H9 (cell line): Measurements from ENCODE around the gene TBC1D5. TPM values are rescaled to one million over a fixed set of nuclear protein-coding genes. Genes with fewer than 3 reads are reported as not detected.

Experiments used
- DNase-seq: peaks from one replicate; pipeline ENCODE4 v3.0.0-alpha.2; 2017
- H2AFZ ChIP-seq: one replicate; pipeline ENCODE4 v1.6.1; 2013; ENCODE audit warnings: mild to moderate bottlenecking, low read length, control low read depth, moderate library complexity
- H2AK5ac ChIP-seq: 2 replicates; pipeline ENCODE4 v1.6.1; 2013; ENCODE audit warnings: low read length, control low read depth, mixed read lengths; ENCODE audit not compliant: insufficient read length
- H2BK120ac ChIP-seq: one replicate; pipeline ENCODE4 v1.6.1; 2013; ENCODE audit warnings: low read depth, mild to moderate bottlenecking, low read length, control low read depth, inconsistent platforms; ENCODE audit not compliant: poor library complexity, severe bottlenecking
- H2BK12ac ChIP-seq: 2 replicates; pipeline ENCODE4 v1.6.1; 2013; ENCODE audit warnings: low read length, control low read depth, mixed read lengths, low read depth; ENCODE audit not compliant: insufficient read length
- H2BK15ac ChIP-seq: 2 replicates; pipeline ENCODE4 v1.6.1; 2013; ENCODE audit warnings: low read depth, low read length, control low read depth
- H2BK20ac ChIP-seq: one replicate; pipeline ENCODE4 v1.6.1; 2013; ENCODE audit warnings: low read depth, mild to moderate bottlenecking, low read length, control low read depth, inconsistent platforms; ENCODE audit not compliant: poor library complexity, severe bottlenecking
- H2BK5ac ChIP-seq: 2 replicates; pipeline ENCODE4 v1.6.1; 2013; ENCODE audit warnings: low read length, control low read depth, mixed read lengths; ENCODE audit not compliant: insufficient read length
- H3K14ac ChIP-seq: 2 replicates; pipeline ENCODE4 v1.6.1; 2013; ENCODE audit warnings: low read length, control low read depth; ENCODE audit not compliant: insufficient read depth
- H3K18ac ChIP-seq: 2 replicates; pipeline ENCODE4 v1.6.1; 2013; ENCODE audit warnings: low read depth, mild to moderate bottlenecking, mixed read lengths, low read length, control low read depth; ENCODE audit not compliant: insufficient read length
- H3K23ac ChIP-seq: 2 replicates; pipeline ENCODE4 v1.6.1; 2013; ENCODE audit warnings: low read length, control low read depth, mixed read lengths, low read depth; ENCODE audit not compliant: insufficient read length
- H3K23me2 ChIP-seq: 2 replicates; pipeline ENCODE4 v1.6.1; 2013; ENCODE audit warnings: low read depth, mild to moderate bottlenecking, mixed read lengths, low read length, control low read depth; ENCODE audit not compliant: insufficient read length, poor library complexity, severe bottlenecking
- H3K27ac ChIP-seq: 2 replicates; pipeline ENCODE4 v1.5.1; 2013; ENCODE audit warnings: low read length, control low read depth, mixed read lengths, low read depth; ENCODE audit not compliant: insufficient read length
- H3K27me3 ChIP-seq: 2 replicates; pipeline ENCODE4 v1.6.1; 2013; ENCODE audit warnings: low read length, control low read depth, inconsistent platforms; ENCODE audit not compliant: insufficient read depth
- H3K4ac ChIP-seq: 2 replicates; pipeline ENCODE4 v1.6.1; 2013; ENCODE audit warnings: low read depth, mild to moderate bottlenecking, control low read depth, inconsistent platforms, low read length, moderate library complexity
- H3K4me1 ChIP-seq: 2 replicates; pipeline ENCODE4 v1.6.1; 2013; ENCODE audit warnings: low read length, control low read depth, inconsistent platforms; ENCODE audit not compliant: insufficient read depth
- H3K4me2 ChIP-seq: 2 replicates; pipeline ENCODE4 v1.6.1; 2013; ENCODE audit warnings: low read length, control low read depth, mixed read lengths; ENCODE audit not compliant: insufficient read length, insufficient read depth
- H3K56ac ChIP-seq: 2 replicates; pipeline ENCODE4 v1.6.1; 2013; ENCODE audit warnings: low read depth, mild to moderate bottlenecking, mixed read lengths, low read length, control low read depth; ENCODE audit not compliant: insufficient read length
- H3K79me1 ChIP-seq: 2 replicates; pipeline ENCODE4 v1.6.1; 2013; ENCODE audit warnings: low read depth, mild to moderate bottlenecking, moderate library complexity, low read length, control low read depth, inconsistent platforms; ENCODE audit not compliant: insufficient read depth, poor library complexity, severe bottlenecking
- H3K79me2 ChIP-seq: 2 replicates; pipeline ENCODE4 v1.6.1; 2013; ENCODE audit warnings: low read length, control low read depth, inconsistent platforms; ENCODE audit not compliant: insufficient read depth
- H3K9ac ChIP-seq: 2 replicates; pipeline ENCODE4 v1.6.1; 2013; ENCODE audit warnings: low read length, control low read depth, mixed read lengths; ENCODE audit not compliant: insufficient read length; ENCODE audit errors: extremely low read depth
- H3K9me3 ChIP-seq: one replicate; pipeline ENCODE4 v1.6.1; 2013; ENCODE audit warnings: low read depth, low read length, inconsistent platforms; ENCODE audit not compliant: control insufficient read depth
- H3T11ph ChIP-seq: one replicate; pipeline ENCODE4 v1.6.1; 2013; ENCODE audit warnings: mild to moderate bottlenecking, low read length, control low read depth, inconsistent platforms
- H4K20me1 ChIP-seq: one replicate; pipeline ENCODE4 v1.6.1; 2013; ENCODE audit not compliant: control insufficient read depth, insufficient read length, insufficient read depth
- H4K5ac ChIP-seq: 2 replicates; pipeline ENCODE4 v1.6.1; 2013; ENCODE audit warnings: low read depth, mild to moderate bottlenecking, mixed read lengths, low read length, control low read depth; ENCODE audit not compliant: insufficient read length
- H4K8ac ChIP-seq: replicated peaks from 2 replicates; pipeline ENCODE4 v1.6.1; 2013; ENCODE audit warnings: low read length, control low read depth, mixed read lengths, low read depth; ENCODE audit not compliant: insufficient read length
- H4K91ac ChIP-seq: 2 replicates; pipeline ENCODE4 v1.6.1; 2013; ENCODE audit warnings: low read depth, mild to moderate bottlenecking, moderate library complexity, mixed read lengths, low read length, control low read depth; ENCODE audit not compliant: insufficient read length
- H3K27ac Mint-ChIP-seq, 3 experiments: 2 replicates in 2 of 3; 3 replicates in 1 of 3; pipeline ENCODE4 v1.8.0; 2020 to 2021; ENCODE audit warnings: mixed read lengths in 3 of 3, mild to moderate bottlenecking in 1 of 3, moderate library complexity in 1 of 3
- H3K27me3 Mint-ChIP-seq: 2 replicates; pipeline ENCODE4 v1.8.0; 2021; ENCODE audit warnings: low read depth, mild to moderate bottlenecking, moderate library complexity, mixed read lengths
- H3K36me3 Mint-ChIP-seq, 3 experiments: 2 replicates in 2 of 3; 3 replicates in 1 of 3; pipeline ENCODE4 v1.8.0; 2020 to 2021; ENCODE audit warnings: low read depth in 3 of 3, mixed read lengths in 3 of 3; ENCODE audit not compliant: insufficient read depth in 1 of 3
- H3K4me1 Mint-ChIP-seq, 2 experiments: 2 replicates each; pipeline ENCODE4 v1.8.0; 2020; ENCODE audit warnings: mixed read lengths in 2 of 2
- H3K4me3 Mint-ChIP-seq, 2 experiments: 2 replicates in 1 of 2; 3 replicates in 1 of 2; pipeline ENCODE4 v1.8.0; 2020 to 2021; ENCODE audit warnings: mild to moderate bottlenecking in 2 of 2, mixed read lengths in 2 of 2, moderate library complexity in 1 of 2
- H3K9me3 Mint-ChIP-seq, 2 experiments: 2 replicates in 1 of 2; 3 replicates in 1 of 2; pipeline ENCODE4 v1.8.0; 2020; ENCODE audit warnings: mild to moderate bottlenecking in 2 of 2, mixed read lengths in 2 of 2, moderate library complexity in 1 of 2
- WGBS: extraction: QIAGEN DNeasy Blood & Tissue Kit; methylation state at CpG from one replicate; pipeline ENCODE4 v1.1.7; 2013; ENCODE audit warnings: missing lambda C conversion rate, low lambda C conversion rate, mixed read lengths; ENCODE audit not compliant: insufficient read length; ENCODE audit errors: extremely low coverage; 5-methylcytosine and 5-hydroxymethylcytosine counted together
- total RNA-seq: library from RNA; stranded (reverse); gene quantifications from 2 replicates; pipeline ENCODE4 v1.2.1, GENCODE V29; 2021
- TF ChIP-seq, protein P1 (sequence below): fragments of 200-600 bp; sonication (generic); conservative IDR thresholded peaks from 3 replicates; pipeline ENCODE4 v1.8.0; 2021; ENCODE audit warnings: antibody characterized with exemption, mild to moderate bottlenecking

The TBC1D5 gene
- total RNA-seq, 1 experiment from 2014 or later: 25.0 TPM

DNA sequence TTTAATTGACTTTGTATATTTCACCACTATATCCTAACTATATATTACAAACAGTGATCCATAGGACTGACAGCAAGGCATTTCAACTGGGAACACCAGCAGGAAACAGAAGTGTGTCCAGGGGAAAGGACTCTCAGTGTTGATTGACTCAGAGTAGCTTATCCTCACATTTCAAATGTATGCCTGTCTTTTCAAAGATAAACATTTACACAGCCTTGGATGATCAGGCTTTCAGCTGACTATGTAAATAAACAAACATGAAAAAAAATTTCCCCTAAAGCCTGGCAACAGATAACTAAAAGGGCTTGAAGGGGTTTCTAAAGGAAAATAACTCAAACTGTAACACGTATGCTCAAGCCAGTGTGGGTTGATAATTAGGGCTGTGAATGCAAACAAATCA lies 321.8 kb downstream of the TBC1D5 start:
- H3K79me1 ChIP-seq: no peaks in the 10 kb centered on the region
- H2BK5ac ChIP-seq: no peak overlapping the region
- no peak overlapping the region for H3K23ac ChIP-seq
- H4K91ac ChIP-seq: no peak overlapping the region
- Mint-ChIP-seq H3K4me3 (no peak overlapping the region), H3K27me3 (no peaks in the 10 kb centered on the region), H3K36me3 (no peaks in the 10 kb centered on the region), H3K27ac (no peak overlapping the region), H3K4me1 (peaks cover 3 to 4% of the 10 kb centered on the region in 2 experiments), H3K9me3 (no peaks in the 10 kb centered on the region)
- no peak overlapping the region for H3K9ac ChIP-seq
- no peak overlapping the region for H4K8ac ChIP-seq
- H3K4ac ChIP-seq: no peak overlapping the region
- H2BK12ac ChIP-seq: no peak overlapping the region
- H2AFZ ChIP-seq: no peak overlapping the region
- no peak overlapping the region for H2AK5ac ChIP-seq
- no peak overlapping the region for H3T11ph ChIP-seq
- H2BK120ac ChIP-seq: no peak overlapping the region
- H3K27ac ChIP-seq: no peak overlapping the region
- no peak overlapping the region for H3K56ac ChIP-seq
- TF ChIP-seq, protein P1, sequence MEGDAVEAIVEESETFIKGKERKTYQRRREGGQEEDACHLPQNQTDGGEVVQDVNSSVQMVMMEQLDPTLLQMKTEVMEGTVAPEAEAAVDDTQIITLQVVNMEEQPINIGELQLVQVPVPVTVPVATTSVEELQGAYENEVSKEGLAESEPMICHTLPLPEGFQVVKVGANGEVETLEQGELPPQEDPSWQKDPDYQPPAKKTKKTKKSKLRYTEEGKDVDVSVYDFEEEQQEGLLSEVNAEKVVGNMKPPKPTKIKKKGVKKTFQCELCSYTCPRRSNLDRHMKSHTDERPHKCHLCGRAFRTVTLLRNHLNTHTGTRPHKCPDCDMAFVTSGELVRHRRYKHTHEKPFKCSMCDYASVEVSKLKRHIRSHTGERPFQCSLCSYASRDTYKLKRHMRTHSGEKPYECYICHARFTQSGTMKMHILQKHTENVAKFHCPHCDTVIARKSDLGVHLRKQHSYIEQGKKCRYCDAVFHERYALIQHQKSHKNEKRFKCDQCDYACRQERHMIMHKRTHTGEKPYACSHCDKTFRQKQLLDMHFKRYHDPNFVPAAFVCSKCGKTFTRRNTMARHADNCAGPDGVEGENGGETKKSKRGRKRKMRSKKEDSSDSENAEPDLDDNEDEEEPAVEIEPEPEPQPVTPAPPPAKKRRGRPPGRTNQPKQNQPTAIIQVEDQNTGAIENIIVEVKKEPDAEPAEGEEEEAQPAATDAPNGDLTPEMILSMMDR: no peak
- H4K5ac ChIP-seq: no peak overlapping the region
- H2BK20ac ChIP-seq: no peak overlapping the region
- no CpG with 5 or more reads among the region's 1 CpG for WGBS
- H3K27me3 ChIP-seq: no peaks in the 10 kb centered on the region
- H3K18ac ChIP-seq: no peak overlapping the region
- no peaks in the 10 kb centered on the region for H3K4me1 ChIP-seq
- no peak for DNase-seq
- no peak overlapping the region for H2BK15ac ChIP-seq
- H3K4me2 ChIP-seq: no peak overlapping the region
- no peaks in the 10 kb centered on the region for H3K23me2 ChIP-seq
- H3K9me3 ChIP-seq: no peaks in the 10 kb centered on the region
- H4K20me1 ChIP-seq: no peaks in the 10 kb centered on the region
- no peak overlapping the region for H3K14ac ChIP-seq
- no peaks in the 10 kb centered on the region for H3K79me2 ChIP-seq
